ENCODE results near the gene GTF2A1.
"Not testable (repeated sequence)": the region's sequence is repeated elsewhere in the genome, so short reads cannot be mapped to it uniquely, and the experiment has no call there.

GTF2A1 gene

DNA sequence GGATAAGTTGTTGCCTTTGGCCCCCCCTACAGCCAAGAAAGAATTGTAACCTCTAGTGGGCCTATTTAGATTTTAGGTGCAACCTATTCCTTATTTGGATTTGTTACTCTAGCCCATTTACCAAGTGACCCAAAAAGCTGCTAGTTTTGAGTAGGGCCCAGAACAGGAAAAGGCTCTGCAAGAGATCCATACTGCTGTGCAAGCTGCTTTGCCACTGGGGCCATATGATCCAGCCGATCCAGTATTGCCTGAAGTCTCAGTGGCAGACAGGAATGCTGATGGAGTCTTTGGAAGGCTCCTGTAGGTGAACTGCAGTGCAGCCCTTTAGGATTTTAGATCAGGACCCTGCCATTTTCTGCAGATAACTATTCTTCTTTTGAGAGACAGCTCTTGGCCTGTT is 12.9 kb upstream of the GTF2A1 start:
- Histone ChIP-seq H3K27me3 (replicated peaks; ENCODE audit: insufficient read depth, low read length) (no peaks in the 10 kb centered on the region), H2AFZ (ENCODE audit: low read length) (no peak overlapping the region)
- no peak for TF ChIP-seq EZH2phosphoT487 (IDR thresholded peaks at IDR 0.05; ENCODE audit: low read length)
- TF ChIP-seq, protein P1, sequence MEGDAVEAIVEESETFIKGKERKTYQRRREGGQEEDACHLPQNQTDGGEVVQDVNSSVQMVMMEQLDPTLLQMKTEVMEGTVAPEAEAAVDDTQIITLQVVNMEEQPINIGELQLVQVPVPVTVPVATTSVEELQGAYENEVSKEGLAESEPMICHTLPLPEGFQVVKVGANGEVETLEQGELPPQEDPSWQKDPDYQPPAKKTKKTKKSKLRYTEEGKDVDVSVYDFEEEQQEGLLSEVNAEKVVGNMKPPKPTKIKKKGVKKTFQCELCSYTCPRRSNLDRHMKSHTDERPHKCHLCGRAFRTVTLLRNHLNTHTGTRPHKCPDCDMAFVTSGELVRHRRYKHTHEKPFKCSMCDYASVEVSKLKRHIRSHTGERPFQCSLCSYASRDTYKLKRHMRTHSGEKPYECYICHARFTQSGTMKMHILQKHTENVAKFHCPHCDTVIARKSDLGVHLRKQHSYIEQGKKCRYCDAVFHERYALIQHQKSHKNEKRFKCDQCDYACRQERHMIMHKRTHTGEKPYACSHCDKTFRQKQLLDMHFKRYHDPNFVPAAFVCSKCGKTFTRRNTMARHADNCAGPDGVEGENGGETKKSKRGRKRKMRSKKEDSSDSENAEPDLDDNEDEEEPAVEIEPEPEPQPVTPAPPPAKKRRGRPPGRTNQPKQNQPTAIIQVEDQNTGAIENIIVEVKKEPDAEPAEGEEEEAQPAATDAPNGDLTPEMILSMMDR (IDR thresholded peaks at IDR 0.05; ENCODE audit: low read length): no peak
- TF ChIP-seq EZH2 (optimal IDR thresholded peaks at IDR 0.05; ENCODE audit: low read depth, low read length): no peak

DNA sequence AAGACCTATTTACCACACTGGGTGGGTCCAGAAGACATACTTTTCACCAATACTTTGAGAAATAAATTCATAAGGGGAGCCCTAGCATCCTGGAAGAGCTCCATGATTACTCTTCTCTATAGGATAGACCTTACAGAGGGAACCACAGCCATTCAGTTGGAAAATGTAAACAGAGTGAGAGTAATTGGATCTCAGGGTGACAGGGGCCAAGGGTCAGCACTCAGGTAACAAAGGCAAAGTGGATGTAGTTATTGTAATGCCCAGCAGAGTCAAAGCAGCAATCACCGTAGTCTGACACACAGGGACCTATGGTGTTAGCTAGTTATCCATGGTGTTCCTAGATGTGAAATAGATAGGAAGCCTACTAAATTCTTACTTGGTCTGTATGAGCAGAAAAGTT is 10.8 kb upstream of the GTF2A1 start:
- Histone ChIP-seq H3K27me3 (replicated peaks; ENCODE audit: insufficient read depth, low read length) (no peaks in the 10 kb centered on the region), H3K9me3 (replicated peaks; ENCODE audit: insufficient read depth, low read length) (no peaks in the 10 kb centered on the region), H3K4me1 (ENCODE audit: low read length) (no peaks in the 10 kb centered on the region), H3K9me2 (replicated peaks; ENCODE audit: insufficient read depth, low read length) (no peaks in the 10 kb centered on the region), H3K36me3 (replicated peaks; ENCODE audit: insufficient read depth, low read length) (no peaks in the 10 kb centered on the region), H3F3A (ENCODE audit: insufficient read depth, low read length) (no peaks in the 10 kb centered on the region), H3K4me2 (ENCODE audit: low read depth, low read length) (no peak overlapping the region), H3K4me3 (ENCODE audit: low read length) (no peak overlapping the region), H3K9ac (ENCODE audit: low read length) (no peak overlapping the region), H4K20me1 (ENCODE audit: insufficient read depth, low read length) (no peaks in the 10 kb centered on the region), H3K79me2 (ENCODE audit: low read length) (no peaks in the 10 kb centered on the region), H3K27ac (ENCODE audit: low read length) (no peak overlapping the region), H2AFZ (ENCODE audit: low read length) (no peak overlapping the region)
- no peak for TF ChIP-seq EZH2 (optimal IDR thresholded peaks at IDR 0.05; ENCODE audit: low read depth, low read length)
- TF ChIP-seq, protein P1 (IDR thresholded peaks at IDR 0.05; ENCODE audit: low read length): no peak
- TF ChIP-seq EZH2phosphoT487 (IDR thresholded peaks at IDR 0.05; ENCODE audit: low read length): no peak
- DNase-seq: no peak

More for the DNA sequence above, 12.9 kb upstream of the GTF2A1 start:
- no peak overlapping the region for H3K4me2 ChIP-seq (ENCODE audit: low read depth, low read length)
- no peaks in the 10 kb centered on the region for H3K36me3 ChIP-seq (replicated peaks; ENCODE audit: insufficient read depth, low read length)
- H3K4me3 ChIP-seq (ENCODE audit: low read length): no peak overlapping the region
- H3K9me3 ChIP-seq (replicated peaks; ENCODE audit: insufficient read depth, low read length): no peaks in the 10 kb centered on the region
- H3K4me1 ChIP-seq (ENCODE audit: low read length): no peaks in the 10 kb centered on the region
- no peak overlapping the region for H3K9ac ChIP-seq (ENCODE audit: low read length)
- no peaks in the 10 kb centered on the region for H3K79me2 ChIP-seq (ENCODE audit: low read length)
- H3K27ac ChIP-seq (ENCODE audit: low read length): no peak overlapping the region
- no peaks in the 10 kb centered on the region for H3K9me2 ChIP-seq (replicated peaks; ENCODE audit: insufficient read depth, low read length)
- H4K20me1 ChIP-seq (ENCODE audit: insufficient read depth, low read length): no peaks in the 10 kb centered on the region
- DNase-seq: no peak
- no peaks in the 10 kb centered on the region for H3F3A ChIP-seq (ENCODE audit: insufficient read depth, low read length)

DNA sequence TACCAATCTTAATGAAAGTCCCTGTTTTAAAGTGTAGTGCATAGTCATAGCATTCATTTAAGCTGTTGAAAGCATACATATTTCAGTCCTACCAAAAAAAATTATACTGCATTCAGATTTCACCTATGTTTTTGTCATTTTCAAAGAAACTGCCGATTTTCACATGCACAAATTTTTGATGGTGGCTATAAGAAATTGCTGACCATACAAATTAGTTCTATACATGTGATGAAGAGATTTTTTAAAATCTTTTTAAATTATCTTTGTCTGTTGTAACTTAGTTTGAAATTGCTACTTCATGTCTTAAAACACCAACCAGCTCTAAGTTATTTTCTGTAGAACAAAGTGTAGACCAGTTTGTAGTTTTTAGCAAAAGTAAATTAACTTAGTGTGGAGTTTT is 3.5 kb upstream of the GTF2A1 start:
- Histone ChIP-seq H3K27me3 (replicated peaks; ENCODE audit: insufficient read depth, low read length) (no peaks in the 10 kb centered on the region), H2AFZ (ENCODE audit: low read length) (no peak overlapping the region), H3K4me2 (ENCODE audit: low read depth, low read length) (no peak overlapping the region), H3K27ac (ENCODE audit: low read length) (no peak overlapping the region), H3K9me3 (replicated peaks; ENCODE audit: insufficient read depth, low read length) (no peaks in the 10 kb centered on the region), H3K9me2 (replicated peaks; ENCODE audit: insufficient read depth, low read length) (no peaks in the 10 kb centered on the region), H3K36me3 (replicated peaks; ENCODE audit: insufficient read depth, low read length) (no peaks in the 10 kb centered on the region), H3K9ac (ENCODE audit: low read length) (no peak overlapping the region), H3K79me2 (ENCODE audit: low read length) (no peaks in the 10 kb centered on the region), H3F3A (ENCODE audit: insufficient read depth, low read length) (peaks cover 15% of the 10 kb centered on the region), H3K4me1 (ENCODE audit: low read length) (0 out of 2 replicates have a peak, but pooled peaks cover 5% of the 10 kb centered on the region), H3K4me3 (ENCODE audit: low read length) (no peak overlapping the region), H4K20me1 (ENCODE audit: insufficient read depth, low read length) (no peaks in the 10 kb centered on the region)
- no peak for DNase-seq
- no peak for TF ChIP-seq EZH2phosphoT487 (IDR thresholded peaks at IDR 0.05; ENCODE audit: low read length)
- TF ChIP-seq, protein P1 (IDR thresholded peaks at IDR 0.05; ENCODE audit: low read length): no peak
- TF ChIP-seq EZH2 (optimal IDR thresholded peaks at IDR 0.05; ENCODE audit: low read depth, low read length): no peak

DNA sequence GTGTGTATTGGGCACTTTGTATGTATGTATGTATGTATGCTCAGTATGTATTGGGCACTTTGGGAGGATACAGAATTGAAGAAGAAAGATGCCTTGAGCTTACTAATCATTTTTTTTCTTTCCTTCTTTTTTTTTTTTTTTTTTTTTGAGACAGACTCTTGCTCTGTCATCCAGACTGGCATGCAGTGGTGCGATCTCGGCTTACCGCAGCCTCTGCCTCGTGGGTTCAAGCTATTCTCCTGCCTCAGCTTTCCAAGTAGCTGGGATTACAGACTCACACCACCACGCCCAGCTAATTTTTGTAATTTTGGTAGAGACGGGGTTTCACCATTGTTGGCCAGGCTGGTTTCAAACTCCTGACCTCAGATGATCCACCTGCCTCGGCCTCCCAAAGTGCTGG is 3.0 kb upstream of the GTF2A1 start:
- H3K9me2 ChIP-seq (replicated peaks; ENCODE audit: insufficient read depth, low read length); H3K9ac ChIP-seq (ENCODE audit: low read length); H3K27me3 ChIP-seq (replicated peaks; ENCODE audit: insufficient read depth, low read length); H3K36me3 ChIP-seq (replicated peaks; ENCODE audit: insufficient read depth, low read length); H2AFZ ChIP-seq (ENCODE audit: low read length); H3K9me3 ChIP-seq (replicated peaks; ENCODE audit: insufficient read depth, low read length); DNase-seq; H4K20me1 ChIP-seq (ENCODE audit: insufficient read depth, low read length); H3K4me2 ChIP-seq (ENCODE audit: low read depth, low read length); H3K79me2 ChIP-seq (ENCODE audit: low read length); H3K4me3 ChIP-seq (ENCODE audit: low read length); H3K4me1 ChIP-seq (ENCODE audit: low read length); H3K27ac ChIP-seq (ENCODE audit: low read length): not testable (repeated sequence)
- peaks cover 15% of the 10 kb centered on the region for H3F3A ChIP-seq (ENCODE audit: insufficient read depth, low read length)

Measured in MM.1S (cell line).